Mesenchymal stem cell (in vitro differentiated cells and primary cell): Measurements from ENCODE around the gene ABCB9.

Experiments used
- DNase-seq: peaks from one replicate; pipeline ENCODE4 v3.0.0-alpha.2; 2013
- H2AFZ ChIP-seq: one replicate; pipeline ENCODE4 v1.6.1; 2013; ENCODE audit warnings: low read depth, mild to moderate bottlenecking, control low read depth, inconsistent platforms, low read length, moderate library complexity
- H2AK5ac ChIP-seq: 2 replicates; pipeline ENCODE4 v1.6.1; 2013; ENCODE audit warnings: low read length, moderate library complexity, mild to moderate bottlenecking, inconsistent platforms; ENCODE audit not compliant: severe bottlenecking
- H2BK120ac ChIP-seq: one replicate; pipeline ENCODE4 v1.6.1; 2013; ENCODE audit warnings: low read depth, mild to moderate bottlenecking, inconsistent platforms, low read length, moderate library complexity
- H2BK12ac ChIP-seq, 2 experiments: one replicate each; pipeline ENCODE4 v1.6.1; 2013; ENCODE audit warnings: inconsistent platforms in 2 of 2, low read length in 2 of 2, mild to moderate bottlenecking in 2 of 2, moderate library complexity in 2 of 2, control low read depth in 1 of 2
- H2BK15ac ChIP-seq: one replicate; pipeline ENCODE4 v1.6.1; 2013; ENCODE audit warnings: mild to moderate bottlenecking, low read depth, inconsistent platforms; ENCODE audit not compliant: poor library complexity, severe bottlenecking
- H2BK5ac ChIP-seq: 2 replicates; pipeline ENCODE4 v1.6.1; 2013; ENCODE audit warnings: low read depth, mild to moderate bottlenecking, low read length, control low read depth, inconsistent platforms; ENCODE audit not compliant: poor library complexity, severe bottlenecking
- H3K14ac ChIP-seq, 2 experiments: one replicate each; pipeline ENCODE4 v1.6.1; 2013; ENCODE audit warnings: inconsistent platforms in 2 of 2, low read length in 2 of 2, control low read depth in 1 of 2, mild to moderate bottlenecking in 1 of 2, moderate library complexity in 1 of 2
- H3K18ac ChIP-seq, 2 experiments: one replicate each; pipeline ENCODE4 v1.6.1; 2013; ENCODE audit warnings: inconsistent platforms in 2 of 2, low read length in 2 of 2, control low read depth in 1 of 2, low read depth in 1 of 2, mild to moderate bottlenecking in 1 of 2
- H3K23ac ChIP-seq, 2 experiments: one replicate each; pipeline ENCODE4 v1.6.1; 2013; ENCODE audit warnings: inconsistent platforms in 2 of 2, low read length in 2 of 2, mild to moderate bottlenecking in 2 of 2, moderate library complexity in 2 of 2, control low read depth in 1 of 2
- H3K27ac ChIP-seq: 2 replicates; pipeline ENCODE4 v1.5.1; 2013; ENCODE audit warnings: mild to moderate bottlenecking, moderate library complexity, low read length, control low read depth, inconsistent platforms; ENCODE audit not compliant: poor library complexity, severe bottlenecking
- H3K27me3 ChIP-seq, 2 experiments: 2 replicates each; pipeline versions ENCODE4 v1.6.1 to v1.7.0; 2013; ENCODE audit warnings: low read length in 2 of 2, mild to moderate bottlenecking in 2 of 2, moderate library complexity in 2 of 2, control low read depth in 1 of 2, inconsistent platforms in 1 of 2; ENCODE audit not compliant: control insufficient read depth in 1 of 2, insufficient read depth in 1 of 2
- H3K36me3 ChIP-seq, 2 experiments: 2 replicates each; pipeline versions ENCODE4 v1.6.1 to v1.7.0; 2013; ENCODE audit warnings: low read length in 2 of 2, control low read depth in 1 of 2, inconsistent platforms in 1 of 2, low read depth in 1 of 2, mild to moderate bottlenecking in 1 of 2; ENCODE audit not compliant: insufficient read depth in 2 of 2, control insufficient read depth in 1 of 2
- H3K4ac ChIP-seq, 2 experiments: one replicate each; pipeline ENCODE4 v1.6.1; 2013; ENCODE audit warnings: inconsistent platforms in 2 of 2, low read length in 2 of 2, mild to moderate bottlenecking in 2 of 2, moderate library complexity in 2 of 2, control low read depth in 1 of 2, low read depth in 1 of 2
- H3K4me1 ChIP-seq: 2 replicates; pipeline ENCODE4 v1.6.1; 2013; ENCODE audit warnings: low read depth, low read length, control low read depth; ENCODE audit not compliant: control insufficient read depth, insufficient read depth
- H3K4me2 ChIP-seq: 2 replicates; pipeline ENCODE4 v1.6.1; 2013; ENCODE audit warnings: low read length, mild to moderate bottlenecking, inconsistent platforms; ENCODE audit not compliant: poor library complexity, severe bottlenecking
- H3K4me3 ChIP-seq, 2 experiments: 2 replicates each; pipeline versions ENCODE4 v1.5.1 to v1.7.0; 2013; ENCODE audit warnings: low read length in 2 of 2, mild to moderate bottlenecking in 2 of 2, control low read depth in 1 of 2, low read depth in 1 of 2; ENCODE audit not compliant: insufficient read depth in 1 of 2
- H3K79me1 ChIP-seq: replicated peaks from 2 replicates; pipeline ENCODE4 v1.6.1; 2013; ENCODE audit warnings: mild to moderate bottlenecking, control low read depth, low read length, inconsistent platforms; ENCODE audit not compliant: poor library complexity, severe bottlenecking
- H3K9ac ChIP-seq: 2 replicates; pipeline ENCODE4 v1.7.0; 2013; ENCODE audit warnings: mild to moderate bottlenecking, low read length, moderate library complexity
- H3K9me3 ChIP-seq: 2 replicates; pipeline ENCODE4 v1.7.0; 2013; ENCODE audit warnings: mild to moderate bottlenecking, low read length; ENCODE audit not compliant: control insufficient read depth
- H4K8ac ChIP-seq: one replicate; pipeline ENCODE4 v1.6.1; 2013; ENCODE audit warnings: inconsistent platforms, mild to moderate bottlenecking, low read length, moderate library complexity
- H4K91ac ChIP-seq: one replicate; pipeline ENCODE4 v1.6.1; 2013; ENCODE audit warnings: mild to moderate bottlenecking, low read length, inconsistent platforms
- WGBS: methylation state at CpG from one replicate; pipeline ENCODE4 v1.1.7; 2013; ENCODE audit warnings: mixed read lengths; 5-methylcytosine and 5-hydroxymethylcytosine counted together

ABCB9 gene

DNA sequence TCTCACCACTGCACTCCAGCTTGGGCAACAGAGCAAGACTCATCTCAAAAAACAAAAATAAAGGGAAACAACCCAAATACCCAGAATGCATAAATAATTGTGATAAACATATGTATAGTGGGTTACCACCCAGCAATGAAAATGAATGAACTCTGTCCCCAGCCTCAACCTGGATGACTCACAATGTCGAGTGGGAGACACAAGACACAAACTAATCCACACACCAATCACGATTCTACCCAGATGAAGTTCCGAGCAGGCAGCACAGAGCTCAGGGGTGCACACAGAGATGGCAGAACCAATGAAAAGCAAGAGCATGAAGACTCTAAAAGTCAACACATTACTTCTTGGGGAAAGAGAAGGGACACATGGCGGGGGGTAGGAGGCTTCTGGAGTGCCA, 27.1 kb downstream of the ABCB9 start:
- H3K79me1 ChIP-seq, result no peaks in the 10 kb centered on the region
- no peak overlapping the region for H3K9ac ChIP-seq
- H3K4me2 ChIP-seq, result no peak overlapping the region
- no peaks in the 10 kb centered on the region for H3K27me3 ChIP-seq
- no peak overlapping the region for H3K4ac ChIP-seq
- no peak overlapping the region for H3K4me3 ChIP-seq
- 95% methylated on average over 4 of the region's 4 CpGs for WGBS
- H4K8ac ChIP-seq, result no peak overlapping the region
- no peak overlapping the region for H2AK5ac ChIP-seq
- no peak for DNase-seq
- no peak overlapping the region for H2AFZ ChIP-seq
- no peak overlapping the region for H3K23ac ChIP-seq
- peaks cover 14 to 16% of the 10 kb centered on the region in 2 experiments for H3K36me3 ChIP-seq
- H2BK120ac ChIP-seq, result no peak overlapping the region
- H3K18ac ChIP-seq, result no peak overlapping the region
- H2BK15ac ChIP-seq, result no peak overlapping the region
- H4K91ac ChIP-seq, result no peak overlapping the region
- no peak overlapping the region for H2BK12ac ChIP-seq
- H3K27ac ChIP-seq, result no peak overlapping the region
- H3K4me1 ChIP-seq, result peaks cover 13% of the 10 kb centered on the region
- H2BK5ac ChIP-seq, result no peak overlapping the region
- H3K9me3 ChIP-seq, result no peaks in the 10 kb centered on the region
- no peak overlapping the region for H3K14ac ChIP-seq

DNA sequence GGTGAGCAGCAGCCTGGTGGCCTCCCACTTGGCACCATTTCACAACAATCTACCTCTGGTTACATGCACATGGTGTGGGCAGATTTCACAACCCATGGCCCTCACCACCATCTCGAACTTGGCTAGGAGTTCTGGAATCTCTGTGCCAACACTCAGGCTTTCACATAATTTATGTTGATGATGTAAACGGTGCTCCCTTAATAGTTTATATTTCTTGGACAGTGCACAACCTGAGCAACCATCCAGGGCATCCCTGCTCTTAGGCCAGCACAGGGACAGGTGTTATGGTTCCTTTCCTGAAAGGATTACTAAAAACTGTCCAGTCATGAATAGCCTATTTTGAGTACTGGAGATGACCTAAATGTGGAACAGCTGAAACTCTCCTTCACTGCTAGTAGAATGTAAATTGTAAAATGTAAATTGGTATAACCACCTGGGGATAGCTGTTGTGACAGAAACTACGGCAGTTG, 28.6 kb downstream of the ABCB9 start:
- WGBS, result 82% methylated on average over 3 of the region's 3 CpGs
- no peak overlapping the region for H3K4ac ChIP-seq

DNA sequence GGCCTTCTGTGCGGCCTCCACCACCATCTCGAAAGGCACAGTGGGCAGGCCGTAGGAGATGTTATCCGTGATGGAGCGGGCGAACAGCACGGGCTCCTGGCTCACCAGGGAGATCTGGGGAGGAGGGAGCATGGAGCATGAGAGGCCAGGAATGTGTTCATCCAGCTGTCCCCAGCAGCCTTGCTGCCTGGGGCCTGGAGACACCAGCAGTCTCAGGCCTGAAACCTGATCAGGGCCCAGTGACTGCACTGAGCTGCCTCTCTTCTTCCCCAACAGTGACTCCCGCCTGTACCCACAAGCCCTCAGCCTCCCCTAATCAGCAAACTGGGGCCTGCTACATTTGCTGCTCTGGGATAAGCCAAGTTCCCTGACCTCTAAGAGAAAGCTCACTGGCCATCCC, 30.9 kb downstream of the ABCB9 start:
- 84% methylated on average over 7 of the region's 8 CpGs for WGBS

More for the DNA sequence above, 28.6 kb downstream of the ABCB9 start:
- H3K36me3 ChIP-seq, result peaks cover 16 to 18% of the 10 kb centered on the region in 2 experiments
- H2BK15ac ChIP-seq, result no peak overlapping the region
- peaks cover 7% of the 10 kb centered on the region for H3K4me1 ChIP-seq
- no peak overlapping the region for H4K8ac ChIP-seq
- H3K18ac ChIP-seq, result no peak overlapping the region
- no peak overlapping the region for H2BK5ac ChIP-seq
- H3K4me3 ChIP-seq, result no peak overlapping the region
- no peak overlapping the region for H3K27ac ChIP-seq
- DNase-seq, result no peak
- H2BK120ac ChIP-seq, result no peak overlapping the region
- H3K9ac ChIP-seq, result no peak overlapping the region
- no peak overlapping the region for H4K91ac ChIP-seq
- H2BK12ac ChIP-seq, result no peak overlapping the region
- H2AFZ ChIP-seq, result no peak overlapping the region
- no peaks in the 10 kb centered on the region for H3K27me3 ChIP-seq
- no peak overlapping the region for H3K14ac ChIP-seq
- H3K4me2 ChIP-seq, result no peak overlapping the region
- no peaks in the 10 kb centered on the region for H3K79me1 ChIP-seq
- H3K23ac ChIP-seq, result no peak overlapping the region
- no peaks in the 10 kb centered on the region for H3K9me3 ChIP-seq
- H2AK5ac ChIP-seq, result no peak overlapping the region

DNA sequence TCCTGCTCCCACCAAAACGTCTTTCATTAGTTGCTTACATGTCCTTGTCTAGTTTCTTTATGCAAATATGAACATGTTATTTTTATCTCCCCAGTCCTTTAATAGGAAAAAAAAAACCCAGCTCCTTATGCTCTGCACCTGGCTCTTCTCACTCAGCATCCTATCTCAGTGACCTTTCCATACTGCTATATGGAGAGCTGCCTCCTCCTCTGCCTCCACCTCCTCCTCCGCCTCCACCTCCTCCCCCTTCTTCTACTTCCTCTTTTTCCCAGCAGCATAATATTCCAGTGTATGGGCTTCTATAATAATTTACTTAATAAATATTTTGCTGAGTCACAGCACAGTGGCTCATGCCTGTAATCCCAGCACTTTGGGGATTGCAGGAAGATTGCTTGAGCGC, 31.5 kb downstream of the ABCB9 start:
- Histone ChIP-seq H3K18ac (no peak overlapping the region), H4K8ac (no peak overlapping the region), H2AK5ac (no peak overlapping the region), H3K27me3 (no peaks in the 10 kb centered on the region), H3K23ac (no peak overlapping the region), H3K4me1 (peaks cover 10% of the 10 kb centered on the region), H3K9me3 (no peaks in the 10 kb centered on the region), H3K4me3 (no peak overlapping the region), H3K9ac (no peak overlapping the region), H4K91ac (no peak overlapping the region), H2AFZ (no peak overlapping the region), H2BK15ac (no peak overlapping the region), H3K14ac (peak overlapping the region in 1 of 2 experiments; percentile 4), H3K27ac (no peak overlapping the region), H3K36me3 (peaks cover 20 to 24% of the 10 kb centered on the region in 2 experiments), H3K4ac (no peak overlapping the region), H2BK12ac (no peak overlapping the region), H3K79me1 (no peaks in the 10 kb centered on the region), H3K4me2 (no peak overlapping the region), H2BK5ac (no peak overlapping the region), H2BK120ac (no peak overlapping the region)
- DNase-seq, result no peak
- 90% methylated on average over 2 of the region's 3 CpGs for WGBS

More for the DNA sequence above, 30.9 kb downstream of the ABCB9 start:
- H3K23ac ChIP-seq, result no peak overlapping the region
- no peak overlapping the region for H4K8ac ChIP-seq
- peak overlapping the region; percentile 5 for H2BK5ac ChIP-seq
- no peaks in the 10 kb centered on the region for H3K9me3 ChIP-seq
- peak overlapping the region; percentile 55 for H4K91ac ChIP-seq
- no peak overlapping the region for H3K14ac ChIP-seq
- H3K4ac ChIP-seq, result peak overlapping the region in 1 of 2 experiments; percentile 44
- H2BK15ac ChIP-seq, result no peak overlapping the region
- H3K79me1 ChIP-seq, result no peaks in the 10 kb centered on the region
- no peak overlapping the region for H2BK12ac ChIP-seq
- no peak overlapping the region for H3K18ac ChIP-seq
- no peak overlapping the region for H3K27ac ChIP-seq
- DNase-seq, result no peak
- no peak overlapping the region for H3K9ac ChIP-seq
- H3K4me1 ChIP-seq, result peaks cover 9% of the 10 kb centered on the region
- peaks cover 19 to 27% of the 10 kb centered on the region in 2 experiments for H3K36me3 ChIP-seq
- no peak overlapping the region for H3K4me3 ChIP-seq
- H3K4me2 ChIP-seq, result no peak overlapping the region
- no peaks in the 10 kb centered on the region for H3K27me3 ChIP-seq
- no peak overlapping the region for H2BK120ac ChIP-seq
- H2AFZ ChIP-seq, result no peak overlapping the region
- H2AK5ac ChIP-seq, result no peak overlapping the region
